Caco-2 (cell line): ENCODE data around the gene ADGRB2. TPM values are rescaled to one million over a fixed set of nuclear protein-coding genes. Genes with fewer than 3 reads are reported as not detected.

Experiments
- BruUV-seq: library from RNA; stranded (reverse); fragments of 400-500 nt; replicated peaks from 2 replicates; lab custom pipeline; 2021; lab: Mats Ljungman, UMichigan
- CTCF ChIA-PET: fragments of 300-600 bp; sonication (Branson Sonifier 250); formaldehyde crosslinking; loops from one replicate; lab custom pipeline; 2022; ENCODE audit warnings: antibody characterized with exemption; lab: Charles Lee
- POLR2A ChIA-PET: fragments of 300-600 bp; sonication (Branson Sonifier 250); formaldehyde crosslinking; loops from one replicate; lab custom pipeline; 2022; ENCODE audit warnings: antibody characterized with exemption; lab: Charles Lee
- DNase-seq, 2 experiments: peaks; one replicate each; pipeline versions ENCODE4 v3.0.0 to v3.0.0-alpha.2; 2020 to 2022
- H3K27me3 ChIP-seq: replicated peaks from 2 replicates; pipeline ENCODE4 v1.6.0; 2011; ENCODE audit warnings: low read length; ENCODE audit not compliant: control insufficient read depth, insufficient read depth
- H3K36me3 ChIP-seq: 2 replicates; pipeline ENCODE4 v1.5.1; 2011; ENCODE audit warnings: low read length; ENCODE audit not compliant: control insufficient read depth, insufficient read depth
- H3K4me1 ChIP-seq: fragments of 250-450 bp; sonication (Bioruptor Pico); 2 replicates; pipeline ENCODE4 v1.5.1; 2020; ENCODE audit warnings: mild to moderate bottlenecking
- H3K4me3 ChIP-seq: 2 replicates; pipeline ENCODE4 v1.5.1; 2011; ENCODE audit warnings: low read depth, mild to moderate bottlenecking, control low read depth, low read length
- H3K9me3 ChIP-seq: fragments of 250-450 bp; sonication (Bioruptor Pico); 2 replicates; pipeline ENCODE4 v1.5.1; 2020; ENCODE audit warnings: mild to moderate bottlenecking, moderate library complexity
- H3K27ac Mint-ChIP-seq: one replicate; pipeline ENCODE4 v1.8.0; 2022; ENCODE audit warnings: mixed read lengths; ENCODE audit not compliant: unreplicated experiment
- H3K27me3 Mint-ChIP-seq: one replicate; pipeline ENCODE4 v1.8.0; 2022; ENCODE audit warnings: mixed read lengths; ENCODE audit not compliant: insufficient read depth, unreplicated experiment
- H3K36me3 Mint-ChIP-seq: one replicate; pipeline ENCODE4 v1.8.0; 2022; ENCODE audit warnings: mild to moderate bottlenecking, mixed read lengths; ENCODE audit not compliant: insufficient read depth, unreplicated experiment
- H3K4me1 Mint-ChIP-seq: one replicate; pipeline ENCODE4 v1.8.0; 2022; ENCODE audit warnings: low read depth, mixed read lengths; ENCODE audit not compliant: unreplicated experiment
- H3K4me3 Mint-ChIP-seq: one replicate; pipeline ENCODE4 v1.8.0; 2022; ENCODE audit warnings: mild to moderate bottlenecking, moderate library complexity, mixed read lengths; ENCODE audit not compliant: unreplicated experiment
- H3K9me3 Mint-ChIP-seq: one replicate; pipeline ENCODE4 v1.8.0; 2022; ENCODE audit warnings: mixed read lengths; ENCODE audit not compliant: unreplicated experiment
- intact Hi-C: fragments of 100-400 bp; cut with micrococcal nuclease; formaldehyde crosslinking; loops from one replicate; pipeline ENCODE4 v1.10.0; 2022; ENCODE audit not compliant: unreplicated experiment
- total RNA-seq: library from RNA; stranded (reverse); gene quantifications from 2 replicates; pipeline ENCODE4 v1.2.3, GENCODE V29; 2022
- TF ChIP-seq, protein P1 (sequence below), 2 experiments: fragments of 200-600 bp in 1 of 2; IDR thresholded peaks; 1 replicate in 1 of 2; 2 replicates in 1 of 2; pipeline versions ENCODE4 v1.5.1 to v1.8.0; 2011 to 2022; ENCODE audit warnings: antibody characterized with exemption in 1 of 2, control low read depth in 1 of 2, inconsistent platforms in 1 of 2, low read depth in 1 of 2, low read length in 1 of 2, mild to moderate bottlenecking in 1 of 2, moderate library complexity in 1 of 2; ENCODE audit not compliant: insufficient read depth in 1 of 2, severe bottlenecking in 1 of 2, unreplicated experiment in 1 of 2

ADGRB2 gene
- total RNA-seq, 1 experiment from 2014 or later: 2.2 TPM

DNA sequence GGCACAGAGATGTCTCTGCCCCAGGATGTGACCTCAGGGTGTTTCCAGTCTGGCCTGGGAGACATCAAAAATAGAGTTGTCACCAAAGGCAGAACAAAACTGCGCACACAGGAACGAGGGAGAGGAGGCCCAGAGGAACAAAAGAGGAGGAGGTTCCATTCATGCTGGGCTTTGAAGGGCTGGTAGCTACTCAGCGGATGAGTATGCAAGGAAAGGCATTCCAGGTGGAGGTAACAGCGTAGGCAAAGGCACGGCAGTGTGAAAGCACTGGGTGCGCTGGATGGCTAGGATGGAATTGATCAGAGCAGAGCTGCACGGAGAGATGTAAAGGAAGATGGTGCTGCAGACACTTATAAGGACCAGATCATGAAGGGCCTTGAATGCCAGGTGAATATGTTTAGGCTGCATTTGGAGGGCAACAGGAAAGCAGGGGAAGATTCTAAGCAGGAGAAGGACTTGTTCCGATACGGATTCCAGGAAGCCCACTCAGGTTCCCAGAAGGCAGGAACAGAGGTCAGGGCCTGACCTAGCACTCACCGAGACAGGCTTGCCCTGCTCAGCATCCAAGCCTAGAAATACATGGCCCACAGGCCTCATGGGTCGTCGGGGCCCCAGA lies 66.7 kb downstream of the ADGRB2 start:
- no peaks in the 10 kb centered on the region for H3K9me3 Mint-ChIP-seq
- no peaks in the 10 kb centered on the region for H3K9me3 ChIP-seq
- no peak overlapping the region for H3K4me3 Mint-ChIP-seq
- H3K27ac Mint-ChIP-seq: peak overlapping the region; percentile 56
- DNase-seq: no peak
- H3K36me3 Mint-ChIP-seq: no peaks in the 10 kb centered on the region
- H3K36me3 ChIP-seq: no peaks in the 10 kb centered on the region
- no TSS peak for BruUV-seq
- H3K4me1 Mint-ChIP-seq: peaks cover 7% of the 10 kb centered on the region
- H3K27me3 ChIP-seq: no peaks in the 10 kb centered on the region
- TF ChIP-seq, protein P1, sequence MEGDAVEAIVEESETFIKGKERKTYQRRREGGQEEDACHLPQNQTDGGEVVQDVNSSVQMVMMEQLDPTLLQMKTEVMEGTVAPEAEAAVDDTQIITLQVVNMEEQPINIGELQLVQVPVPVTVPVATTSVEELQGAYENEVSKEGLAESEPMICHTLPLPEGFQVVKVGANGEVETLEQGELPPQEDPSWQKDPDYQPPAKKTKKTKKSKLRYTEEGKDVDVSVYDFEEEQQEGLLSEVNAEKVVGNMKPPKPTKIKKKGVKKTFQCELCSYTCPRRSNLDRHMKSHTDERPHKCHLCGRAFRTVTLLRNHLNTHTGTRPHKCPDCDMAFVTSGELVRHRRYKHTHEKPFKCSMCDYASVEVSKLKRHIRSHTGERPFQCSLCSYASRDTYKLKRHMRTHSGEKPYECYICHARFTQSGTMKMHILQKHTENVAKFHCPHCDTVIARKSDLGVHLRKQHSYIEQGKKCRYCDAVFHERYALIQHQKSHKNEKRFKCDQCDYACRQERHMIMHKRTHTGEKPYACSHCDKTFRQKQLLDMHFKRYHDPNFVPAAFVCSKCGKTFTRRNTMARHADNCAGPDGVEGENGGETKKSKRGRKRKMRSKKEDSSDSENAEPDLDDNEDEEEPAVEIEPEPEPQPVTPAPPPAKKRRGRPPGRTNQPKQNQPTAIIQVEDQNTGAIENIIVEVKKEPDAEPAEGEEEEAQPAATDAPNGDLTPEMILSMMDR (IDR thresholded peaks at IDR 0.05; ENCODE audit: insufficient read depth in 1 of 2, low read depth in 1 of 2, low read length in 1 of 2, severe bottlenecking in 1 of 2, unreplicated experiment in 1 of 2): no peak
- peaks cover 13% of the 10 kb centered on the region for H3K4me1 ChIP-seq
- no peak overlapping the region for H3K4me3 ChIP-seq
- ChIA-PET CTCF (no interaction called here), POLR2A (no interaction called here)
- intact Hi-C loops: no loop called here
- H3K27me3 Mint-ChIP-seq: no peaks in the 10 kb centered on the region

DNA sequence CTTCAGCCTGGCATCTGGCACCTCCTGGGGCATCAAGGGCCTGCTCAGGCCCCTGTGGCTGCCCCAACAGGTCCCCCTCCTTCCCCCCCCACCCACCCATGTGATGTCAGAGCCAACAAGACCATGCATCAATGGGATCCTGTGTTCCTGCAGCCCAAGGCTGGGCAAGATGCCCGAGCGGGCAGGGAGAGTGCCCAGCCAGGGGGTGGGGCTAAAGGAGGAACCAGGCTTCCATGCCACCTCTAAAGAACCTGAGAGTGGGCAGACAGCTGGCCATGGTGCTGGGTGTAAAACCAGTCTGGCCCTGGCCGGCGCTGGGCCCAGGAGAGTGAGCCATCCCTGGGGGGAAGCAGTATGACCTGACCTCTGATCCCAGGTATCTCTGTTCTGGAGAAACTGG lies 67.9 kb downstream of the ADGRB2 start:
- H3K9me3 Mint-ChIP-seq: no peaks in the 10 kb centered on the region
- no peaks in the 10 kb centered on the region for H3K27me3 Mint-ChIP-seq
- ChIA-PET POLR2A (no interaction called here), CTCF (no interaction called here)
- Histone ChIP-seq H3K27me3 (no peaks in the 10 kb centered on the region), H3K36me3 (no peaks in the 10 kb centered on the region), H3K4me1 (peaks cover 11% of the 10 kb centered on the region), H3K9me3 (no peaks in the 10 kb centered on the region), H3K4me3 (no peak overlapping the region)
- DNase-seq: no peak
- H3K4me3 Mint-ChIP-seq: no peak overlapping the region
- TF ChIP-seq, protein P1 (IDR thresholded peaks at IDR 0.05; ENCODE audit: insufficient read depth in 1 of 2, low read depth in 1 of 2, low read length in 1 of 2, severe bottlenecking in 1 of 2, unreplicated experiment in 1 of 2): no peak
- BruUV-seq: no TSS peak
- intact Hi-C loops: no loop called here
- H3K36me3 Mint-ChIP-seq: no peaks in the 10 kb centered on the region
- peaks cover 7% of the 10 kb centered on the region for H3K4me1 Mint-ChIP-seq
- no peak overlapping the region for H3K27ac Mint-ChIP-seq

DNA sequence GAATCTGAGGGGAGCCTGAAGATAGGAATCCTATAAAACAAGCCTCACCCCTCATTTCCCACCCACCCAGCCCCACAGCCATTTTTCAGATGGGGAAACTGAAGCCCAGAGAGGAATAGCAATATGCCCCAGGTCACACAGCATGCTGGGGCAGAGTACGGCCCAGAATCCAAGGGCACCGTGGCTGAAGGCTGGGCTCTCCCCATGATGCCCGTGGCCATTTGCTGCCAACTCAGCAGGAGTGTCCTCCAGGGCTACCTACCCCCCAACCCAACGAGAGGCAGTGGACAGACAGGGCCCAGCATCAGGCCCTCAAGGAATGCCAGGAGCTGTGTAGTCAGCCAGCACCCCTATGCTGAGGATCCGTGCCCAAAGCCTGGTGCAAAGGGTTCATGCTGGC lies 68.8 kb downstream of the ADGRB2 start:
- Histone ChIP-seq H3K36me3 (no peaks in the 10 kb centered on the region), H3K4me1 (peaks cover 2% of the 10 kb centered on the region), H3K4me3 (no peak overlapping the region), H3K27me3 (no peaks in the 10 kb centered on the region), H3K9me3 (no peaks in the 10 kb centered on the region)
- Mint-ChIP-seq H3K4me1 (peaks cover 2% of the 10 kb centered on the region), H3K27me3 (no peaks in the 10 kb centered on the region), H3K4me3 (no peak overlapping the region), H3K9me3 (no peaks in the 10 kb centered on the region), H3K27ac (no peak overlapping the region), H3K36me3 (no peaks in the 10 kb centered on the region)
- intact Hi-C loops: no loop called here
- DNase-seq: no peak
- ChIA-PET CTCF (interaction anchor here (1.1 kb wide), 1 partner anchor 20 kb away, joined by 3 read pairs; no protein-coding TSS in a partner anchor), POLR2A (no interaction called here)
- TF ChIP-seq, protein P1 (IDR thresholded peaks at IDR 0.05; ENCODE audit: insufficient read depth in 1 of 2, low read depth in 1 of 2, low read length in 1 of 2, severe bottlenecking in 1 of 2, unreplicated experiment in 1 of 2): no peak
- no TSS peak for BruUV-seq
